GM12872 (cell line): ENCODE results near the gene GALNT3.

Experiments used
- CTCF ChIP-seq: IDR thresholded peaks from 3 replicates; pipeline ENCODE4 v1.5.1; 2011; ENCODE audit warnings: low read depth, mild to moderate bottlenecking, low read length, moderate library complexity; ENCODE audit not compliant: insufficient read depth

Gene GALNT3

DNA sequence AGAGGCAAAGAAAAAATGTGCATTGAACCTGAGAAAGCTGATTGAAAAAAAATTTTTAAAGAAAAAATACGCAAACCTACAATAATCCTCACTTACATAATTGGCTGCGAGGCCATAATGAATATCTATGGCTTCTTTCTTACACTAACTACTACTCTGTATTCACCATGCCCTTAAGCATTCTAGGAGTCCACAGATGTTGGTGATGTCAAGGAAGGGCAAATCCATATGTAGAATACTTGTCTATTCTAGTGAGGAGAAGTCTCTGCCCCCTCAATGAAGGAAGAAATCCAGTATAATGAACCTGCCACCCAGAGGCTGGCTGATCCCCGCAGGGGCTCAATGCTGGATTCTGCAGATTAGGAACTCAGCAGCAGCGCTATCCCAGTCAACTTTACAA, 14.3 kb downstream of the GALNT3 start:
- no peak for TF ChIP-seq CTCF

GRCh38 chr2:165778653-165779451, 15.2 kb downstream of the GALNT3 start:
- TF ChIP-seq CTCF = peak; percentile 55

- TF ChIP-seq CTCF = no peak
These were observed 15.9 kb downstream of the GALNT3 start for GRCh38 chr2:165778187-165778556.

DNA sequence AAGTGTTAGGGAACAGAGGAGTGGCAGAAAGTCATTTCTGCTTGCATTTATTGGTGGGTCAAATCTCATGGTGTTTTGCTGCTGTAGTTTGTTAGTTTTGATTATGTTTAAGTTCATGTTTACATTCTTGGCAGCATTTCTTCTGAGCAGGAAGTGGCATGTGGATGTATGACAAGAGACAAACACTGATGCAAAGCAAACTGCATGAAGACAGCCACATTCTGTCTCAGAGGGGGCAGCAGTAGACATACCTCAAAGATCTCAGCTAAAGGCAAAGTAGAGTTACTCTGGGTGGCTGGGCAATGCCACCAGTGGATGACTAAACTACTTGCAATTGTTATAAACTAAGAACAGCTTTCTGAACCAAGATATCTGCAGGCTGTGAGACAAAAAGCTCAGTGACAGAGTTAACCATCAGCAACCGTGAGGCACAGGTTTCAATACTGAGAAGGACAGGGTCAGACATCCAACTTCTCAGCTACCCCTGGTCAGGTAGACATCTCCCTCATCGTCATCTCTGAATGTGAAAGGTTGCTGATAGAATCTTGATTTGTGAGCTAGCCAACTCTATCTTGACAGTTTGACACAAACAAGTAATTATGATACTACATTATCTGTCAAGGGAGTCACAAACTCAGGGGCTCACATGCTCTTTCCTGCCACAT, 16.4 kb downstream of the GALNT3 start:
- TF ChIP-seq CTCF = no peak

DNA sequence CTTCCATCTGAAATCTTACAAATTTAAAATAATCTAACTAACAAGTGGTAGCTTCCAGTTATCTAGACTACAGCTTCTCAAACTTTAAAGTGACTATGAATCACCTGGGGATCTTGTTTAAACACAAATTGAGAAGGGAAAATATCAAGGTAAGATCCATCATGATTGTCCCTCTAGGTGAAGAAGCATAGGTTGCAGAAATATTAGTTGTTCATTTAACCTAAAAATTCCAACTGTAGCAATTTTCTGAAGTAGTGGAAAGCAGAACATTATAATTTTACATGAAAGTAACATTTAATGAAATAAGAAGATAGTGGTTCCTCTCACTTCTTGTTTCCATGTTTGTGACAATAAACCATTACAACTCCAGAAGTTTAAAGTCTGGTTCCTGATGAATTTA, 17.3 kb downstream of the GALNT3 start:
- no peak for TF ChIP-seq CTCF

DNA sequence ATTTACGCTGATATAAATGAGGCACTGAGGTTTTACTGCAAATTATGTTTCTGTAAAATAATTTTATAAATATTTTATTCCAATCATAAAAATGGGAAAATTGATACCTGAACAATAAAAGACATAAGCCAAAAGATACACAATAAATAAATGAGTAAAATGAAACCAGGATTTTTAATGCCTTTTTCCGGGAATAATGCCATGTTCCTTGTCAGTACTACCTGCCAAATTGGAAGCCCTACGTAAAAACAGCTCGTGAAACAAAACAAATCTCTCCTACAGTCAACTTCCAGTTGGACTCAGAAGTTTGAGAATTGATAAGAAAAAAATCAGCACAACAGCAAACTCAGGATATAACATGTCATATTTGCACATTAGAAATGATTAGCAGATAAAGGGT, 18.0 kb downstream of the GALNT3 start:
- TF ChIP-seq CTCF = no peak

- TF ChIP-seq CTCF = no peak
These were observed 20.4 kb downstream of the GALNT3 start for GRCh38 chr2:165773684-165774083.
